Urothelium cell line (cell line): Measurements from ENCODE around the gene PRKCE.
A peak's percentile ranks its signal among the peaks of the same experiment; 100 is the strongest.

Experiments used
- DNase-seq: peaks from one replicate; pipeline ENCODE4 v3.0.0; 2011; ENCODE audit warnings: low spot score, mixed read lengths
- FAIRE-seq: peaks from 2 replicates; lab custom pipeline; 2011; peaks lifted over from hg19 to GRCh38; lab: Jason Lieb, UNC

Gene PRKCE

DNA sequence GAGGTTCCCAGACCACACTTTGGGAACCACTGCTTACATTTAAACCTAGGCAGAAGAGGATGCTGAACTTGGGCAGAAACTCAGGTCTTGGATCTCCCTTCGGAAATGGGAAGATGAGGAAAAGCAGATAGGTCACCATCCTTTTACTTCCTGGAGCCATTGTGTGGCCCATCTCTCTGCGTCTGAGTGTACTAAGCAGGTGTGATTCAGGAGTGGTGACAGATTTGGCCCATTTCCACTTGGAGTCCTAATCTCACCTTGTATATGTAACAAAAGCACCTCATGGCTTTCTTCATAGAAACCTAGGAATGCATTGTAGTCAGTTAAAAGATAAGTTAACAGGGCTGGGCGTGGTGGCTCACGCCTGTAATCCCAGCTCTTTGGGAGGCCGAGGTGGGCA is 71.0 kb downstream of the PRKCE start:
- DNase-seq = no peak

DNA sequence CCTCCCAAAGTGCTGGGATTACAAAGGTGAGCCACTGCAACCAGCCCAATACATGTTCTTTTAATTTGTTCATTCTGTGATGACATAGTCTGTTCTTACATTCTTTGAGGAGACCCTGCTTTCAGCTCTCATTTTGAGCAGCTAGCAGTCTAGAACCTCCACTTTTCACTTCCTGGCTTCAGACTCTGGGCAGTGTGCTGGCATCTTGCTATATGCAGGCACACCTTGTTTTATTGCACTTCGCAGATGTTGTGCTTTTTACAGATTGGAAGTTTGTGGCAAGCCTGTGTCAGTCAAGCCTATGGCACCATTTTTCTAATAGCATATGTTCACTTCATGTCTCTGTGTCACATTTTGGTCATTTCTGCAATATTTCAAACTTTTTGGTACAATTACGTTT is 72.4 kb downstream of the PRKCE start:
- DNase-seq = no peak

More for the DNA sequence above, 71.0 kb downstream of the PRKCE start:
- FAIRE-seq = no peak

DNA sequence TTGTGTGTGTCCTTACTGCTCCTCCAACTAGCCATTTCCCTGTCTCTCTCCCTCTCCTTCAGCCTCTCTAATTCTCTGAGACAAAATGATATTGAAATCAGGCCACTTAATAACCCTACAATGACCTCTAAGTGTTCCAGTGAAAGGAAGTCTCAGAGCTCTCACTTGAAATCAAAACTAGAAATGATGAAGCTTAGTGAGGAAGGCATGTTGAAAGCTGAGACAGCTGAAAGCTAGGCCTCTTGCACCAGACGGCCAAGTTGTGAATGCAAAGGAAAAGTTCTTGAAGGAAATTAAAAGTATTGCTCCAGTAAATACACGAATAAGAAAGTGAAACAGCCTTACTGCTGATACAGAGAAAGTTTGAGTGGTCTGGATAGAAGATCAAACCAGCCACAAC is 72.9 kb downstream of the PRKCE start:
- FAIRE-seq (no peak), DNase-seq (no peak)

More for the DNA sequence above, 72.4 kb downstream of the PRKCE start:
- no peak for FAIRE-seq

DNA sequence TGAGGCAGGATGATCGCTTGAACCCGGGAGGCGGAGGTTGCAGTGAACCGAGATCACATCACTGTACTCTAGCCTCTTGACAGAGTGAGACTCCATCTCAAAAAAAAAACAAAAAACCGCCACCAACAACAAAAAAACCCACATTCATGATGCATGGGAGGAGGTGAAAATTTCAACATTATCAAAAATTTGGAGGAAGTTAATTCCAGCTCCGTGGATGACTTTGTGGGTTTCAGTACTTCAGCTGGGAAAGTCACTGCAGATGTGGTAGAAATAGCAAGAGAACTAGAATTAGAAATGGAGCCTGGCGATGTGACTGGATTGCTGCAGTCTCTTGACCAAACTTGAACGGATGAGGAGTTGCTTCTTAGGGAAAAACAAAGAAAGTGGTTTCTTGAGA is 74.3 kb downstream of the PRKCE start:
- no peak for FAIRE-seq
- DNase-seq = no peak

DNA sequence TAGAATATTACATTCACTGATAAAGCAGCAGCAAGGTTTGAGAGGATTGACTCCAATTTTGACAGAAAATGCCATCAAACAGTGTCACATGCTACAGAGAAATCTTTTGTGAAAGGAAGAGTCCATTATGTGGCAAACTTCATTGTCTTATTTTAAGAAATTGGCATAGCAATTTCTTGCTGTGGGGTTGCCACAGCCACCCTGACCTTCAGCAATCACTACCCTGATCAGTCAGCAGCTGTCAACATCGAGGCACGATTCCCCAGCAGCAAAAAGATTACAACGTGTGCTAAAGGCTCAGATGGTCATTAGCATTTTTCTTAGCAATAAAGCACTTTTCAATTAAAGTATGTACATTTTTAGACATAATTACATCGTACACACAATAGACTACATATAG is 74.7 kb downstream of the PRKCE start:
- DNase-seq = no peak
- FAIRE-seq = no peak

DNA sequence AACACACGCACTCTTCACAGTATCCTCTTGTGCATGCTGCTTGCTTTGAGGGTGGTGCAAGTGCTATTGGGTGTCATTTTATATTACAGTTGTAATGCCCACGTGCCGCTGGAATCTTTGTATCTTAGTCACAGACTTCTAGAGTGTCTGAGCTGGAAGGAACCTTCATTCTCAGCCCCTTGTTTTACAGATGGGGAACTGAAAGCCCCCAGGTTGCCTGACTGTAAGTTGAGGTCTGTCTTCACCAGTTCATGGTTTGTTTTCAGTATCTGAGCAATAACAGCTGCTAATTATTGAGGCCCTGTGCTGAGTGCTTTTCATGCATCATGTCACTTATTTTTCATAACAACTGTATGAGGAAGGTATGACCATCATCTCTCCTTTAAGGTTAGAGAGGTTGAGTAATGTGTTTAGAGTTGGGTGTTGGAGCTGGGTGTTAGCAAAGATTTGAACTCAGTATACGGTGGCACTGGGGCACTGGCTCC is 77.0 kb downstream of the PRKCE start:
- no peak for FAIRE-seq

DNA sequence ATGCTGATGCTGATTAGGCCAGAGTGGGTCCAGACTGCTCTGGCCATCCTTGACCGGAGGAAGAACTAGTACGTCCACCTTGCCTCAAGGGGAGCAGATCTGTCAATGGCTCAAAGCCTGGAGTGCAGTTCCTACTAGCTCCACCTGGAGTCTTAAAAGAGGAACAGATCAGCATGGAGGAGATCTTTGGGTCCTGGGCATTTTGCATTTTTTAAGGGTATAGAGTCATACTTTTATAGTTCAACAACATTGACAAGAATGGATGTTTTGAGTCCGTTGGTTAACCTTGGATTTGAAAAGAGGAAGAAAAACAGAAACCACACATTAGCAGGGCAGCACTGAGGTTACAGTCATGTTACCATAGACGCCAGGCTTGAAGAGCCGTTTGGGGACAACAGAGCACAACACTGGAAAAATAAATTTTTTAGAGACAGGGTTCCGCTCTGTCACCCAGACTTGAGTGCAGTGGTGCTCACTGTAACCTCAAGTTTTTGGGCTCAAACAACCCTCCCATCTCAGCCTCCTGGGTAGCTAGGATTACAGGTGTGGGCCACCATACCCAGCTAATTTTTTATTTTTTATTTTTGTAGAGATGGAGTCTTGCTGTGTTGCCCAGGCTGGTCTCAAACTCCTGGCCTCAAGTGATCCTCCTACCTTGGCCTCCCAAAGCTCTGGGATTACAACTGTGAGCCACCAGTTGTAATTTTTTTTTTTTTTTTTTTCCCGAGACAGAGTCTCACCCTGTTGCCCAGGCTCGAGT is 78.5 kb downstream of the PRKCE start:
- FAIRE-seq (no peak), DNase-seq (no peak)

More for the DNA sequence above, 77.0 kb downstream of the PRKCE start:
- no peak for DNase-seq

DNA sequence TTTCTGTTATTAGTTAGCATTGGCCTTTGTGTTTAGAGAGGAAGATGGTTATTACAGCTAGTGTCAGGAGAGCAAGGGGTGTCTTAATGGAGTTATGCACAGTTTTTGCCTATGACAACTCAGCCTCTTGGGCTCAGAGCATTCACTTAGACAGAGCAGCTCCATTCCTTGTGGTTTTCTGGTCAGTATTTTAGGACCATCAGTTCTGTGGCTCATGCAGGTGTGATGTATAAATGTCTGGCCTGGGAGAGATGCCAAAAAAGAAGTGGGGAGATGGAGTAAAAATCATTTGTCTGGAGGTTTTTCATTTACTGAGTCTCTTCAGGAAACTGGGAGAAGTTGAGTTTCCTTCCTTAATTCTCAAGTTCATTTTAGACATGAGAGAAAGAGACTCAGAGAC is 79.7 kb downstream of the PRKCE start:
- DNase-seq (peak; percentile 27), FAIRE-seq (no peak)

DNA sequence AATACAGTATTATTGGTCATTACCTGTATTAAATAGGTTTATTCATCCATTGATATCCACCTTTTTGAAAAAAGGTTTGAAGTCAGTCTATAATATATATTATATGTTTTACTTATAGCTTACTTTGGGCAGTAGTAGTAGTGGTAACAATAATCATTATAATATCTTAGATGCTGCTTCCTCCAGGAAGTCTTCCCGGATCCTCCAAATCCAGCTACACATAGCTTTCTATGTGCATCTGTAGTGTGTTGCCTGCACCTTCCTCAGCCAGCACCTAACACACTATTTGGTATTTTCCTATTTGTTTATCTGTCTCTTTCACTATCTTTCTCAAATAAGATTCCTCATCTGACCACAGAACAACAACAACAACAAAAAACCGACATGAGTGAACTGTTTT is 81.0 kb downstream of the PRKCE start:
- DNase-seq (no peak), FAIRE-seq (no peak)

DNA sequence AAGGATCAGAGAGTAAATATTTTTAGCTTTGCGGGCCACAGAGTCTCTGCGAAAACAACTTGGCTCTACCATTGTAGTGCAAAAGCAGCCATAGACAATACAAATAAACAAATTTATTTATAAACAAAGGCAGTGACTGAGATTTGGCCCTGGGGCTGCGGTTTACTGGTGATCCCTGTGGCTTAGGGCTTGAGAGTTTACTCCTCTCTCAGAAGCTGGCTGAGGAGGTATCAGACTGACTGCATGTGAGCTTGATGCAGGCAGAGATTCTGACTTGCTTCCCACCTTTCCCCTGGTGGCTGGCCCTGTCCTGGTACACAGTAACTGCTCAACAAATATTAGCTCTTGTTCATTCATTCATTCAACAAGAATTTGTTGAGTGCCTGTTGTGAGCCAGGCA is 81.5 kb downstream of the PRKCE start:
- FAIRE-seq (no peak), DNase-seq (no peak)

DNA sequence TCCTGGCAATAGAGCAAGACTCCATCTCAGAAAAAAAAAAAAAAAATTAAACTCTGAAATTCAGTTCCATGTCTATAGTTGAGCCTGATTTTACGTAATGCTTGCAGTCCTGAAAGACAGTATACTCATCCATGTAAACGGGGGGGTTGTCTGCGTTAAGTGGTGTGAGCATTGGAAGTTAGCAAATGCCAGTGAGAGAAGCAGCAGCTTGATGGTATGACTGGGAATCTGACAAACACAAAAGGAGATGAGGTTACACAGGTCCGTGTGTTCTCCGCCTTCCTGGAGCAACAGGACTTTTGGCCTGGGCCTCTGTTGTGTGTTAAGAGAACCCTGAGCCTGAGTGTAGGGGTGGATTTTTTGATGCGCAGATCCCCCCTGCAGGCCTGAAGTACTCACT is 82.9 kb downstream of the PRKCE start:
- DNase-seq (no peak), FAIRE-seq (no peak)

DNA sequence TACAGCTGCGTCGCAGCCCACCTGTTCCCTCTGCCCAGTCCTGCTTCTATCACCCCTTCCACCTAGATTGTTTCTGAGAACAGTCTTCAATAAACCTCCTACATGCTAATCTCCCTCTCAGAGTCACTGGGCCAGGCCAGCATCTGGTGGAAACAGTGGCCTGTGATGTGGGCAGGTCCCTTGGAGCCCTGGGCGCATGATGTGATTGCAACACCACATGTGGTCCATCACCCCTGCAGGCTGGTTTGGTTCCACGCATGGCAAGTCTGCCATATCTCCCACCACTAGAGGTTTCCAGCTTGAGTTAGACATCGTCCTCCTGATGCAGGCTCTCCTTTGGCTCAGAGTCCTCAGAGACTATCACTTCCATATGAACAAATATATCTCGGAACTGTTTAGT is 83.5 kb downstream of the PRKCE start:
- DNase-seq (no peak), FAIRE-seq (no peak)

DNA sequence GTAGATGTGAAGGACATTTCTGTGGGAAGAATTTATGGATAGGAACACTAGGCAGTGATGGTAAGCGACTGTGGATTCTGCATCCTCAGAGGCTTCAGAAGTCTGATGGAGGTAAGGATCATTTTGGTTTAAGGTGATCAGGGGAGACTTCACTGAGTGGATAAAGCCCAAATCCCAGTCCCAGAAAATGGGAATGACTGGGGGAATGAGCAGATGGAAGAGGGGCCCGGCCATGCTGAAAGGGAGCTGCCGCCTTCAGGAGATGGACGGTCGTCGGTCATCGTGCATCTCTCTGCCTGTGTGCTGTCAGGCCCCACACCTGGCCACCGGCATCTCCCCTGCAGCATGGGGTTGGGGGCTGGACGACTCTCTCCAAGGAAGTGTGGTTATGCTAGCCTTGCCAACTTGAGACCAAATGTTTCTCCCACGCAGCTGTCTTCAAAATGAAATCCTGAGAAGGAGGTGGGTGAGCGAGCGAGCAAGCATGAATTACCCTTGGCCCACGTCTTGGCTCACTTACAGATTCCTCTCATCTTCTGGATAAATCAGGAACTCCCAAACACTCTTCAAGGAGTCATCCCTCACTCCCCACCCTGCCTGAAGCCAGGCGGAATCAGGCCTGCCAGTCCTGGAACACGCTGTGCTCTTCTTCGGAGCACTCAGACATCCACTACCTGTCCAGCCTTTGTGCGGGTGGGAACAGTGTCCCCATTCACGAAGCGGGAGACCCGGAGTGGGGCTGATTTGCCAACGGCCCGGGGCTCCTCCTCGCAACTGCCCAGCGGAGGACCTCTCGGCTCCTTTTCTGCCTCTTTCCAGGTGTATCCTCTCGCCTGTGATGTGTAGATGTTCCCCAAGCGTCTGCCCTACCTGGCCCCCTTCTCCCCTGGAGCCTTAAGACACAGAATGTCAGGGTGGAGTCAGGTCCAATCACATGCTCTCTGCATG is 85.6 kb downstream of the PRKCE start:
- DNase-seq (no peak), FAIRE-seq (no peak)

DNA sequence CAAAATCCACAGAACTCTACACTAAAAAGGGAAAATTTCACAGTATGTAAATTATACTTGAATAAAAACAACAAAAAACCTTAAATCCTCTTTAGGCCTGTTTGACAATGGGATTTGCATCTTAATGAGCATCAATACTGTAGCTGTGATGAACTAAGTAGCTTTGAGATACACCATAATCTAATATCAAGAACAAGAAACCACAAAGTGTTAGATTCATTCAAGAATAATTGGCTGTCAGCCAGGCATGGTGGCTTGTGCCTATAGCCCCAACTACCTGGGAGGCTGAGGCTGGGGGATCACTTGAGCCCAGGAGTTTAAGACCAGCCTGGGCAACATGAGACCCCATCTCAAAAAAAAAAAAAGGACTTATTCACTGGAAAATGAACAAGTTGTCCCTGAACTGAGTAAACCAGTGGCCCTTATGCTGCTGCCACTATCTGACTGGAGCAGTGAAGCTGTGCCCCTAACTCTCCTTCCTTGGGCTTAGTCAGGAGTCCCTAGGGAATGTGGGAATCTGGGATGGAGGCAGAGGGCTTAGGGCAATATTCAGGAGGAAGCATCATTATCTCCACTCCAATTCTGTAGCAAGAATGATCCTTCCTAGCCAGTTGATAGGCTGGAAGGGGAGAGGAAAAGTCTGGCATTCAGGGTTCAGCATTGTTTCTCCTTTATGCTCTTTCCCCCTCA is 88.5 kb downstream of the PRKCE start:
- DNase-seq (no peak), FAIRE-seq (no peak)

DNA sequence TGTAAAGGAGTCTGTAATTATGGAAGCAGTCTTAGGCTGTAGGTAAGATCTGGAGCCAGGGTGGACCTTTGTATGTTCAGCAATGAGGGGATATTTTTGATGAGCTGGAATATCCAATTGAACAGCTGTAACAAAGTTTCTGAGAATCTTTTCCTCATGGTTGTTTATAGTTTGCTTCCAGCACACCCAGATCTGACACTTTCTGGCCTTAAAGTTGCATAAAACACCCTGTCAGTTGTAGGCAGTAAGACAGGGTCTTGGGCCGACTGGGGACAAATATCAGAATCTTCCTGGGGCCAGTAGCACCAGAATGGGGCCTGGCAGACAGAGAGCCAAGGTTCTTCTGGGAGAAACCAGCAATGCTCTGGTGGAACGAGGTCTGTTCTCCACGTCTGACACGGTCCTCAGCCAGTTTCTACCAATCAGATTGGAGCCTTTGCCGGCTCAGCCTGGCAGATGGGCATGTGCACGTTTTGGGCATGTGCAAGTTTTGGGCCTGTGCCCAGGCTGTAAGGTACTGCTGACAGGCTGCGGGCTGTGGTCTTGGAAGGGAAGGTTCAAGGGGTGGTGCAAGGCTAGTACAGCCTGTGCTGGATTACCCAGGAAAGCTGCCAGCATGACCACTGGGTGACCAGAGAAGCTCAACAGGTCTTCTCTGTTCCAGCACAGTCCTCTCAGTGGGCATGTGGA is 89.8 kb downstream of the PRKCE start:
- FAIRE-seq (no peak), DNase-seq (no peak)

DNA sequence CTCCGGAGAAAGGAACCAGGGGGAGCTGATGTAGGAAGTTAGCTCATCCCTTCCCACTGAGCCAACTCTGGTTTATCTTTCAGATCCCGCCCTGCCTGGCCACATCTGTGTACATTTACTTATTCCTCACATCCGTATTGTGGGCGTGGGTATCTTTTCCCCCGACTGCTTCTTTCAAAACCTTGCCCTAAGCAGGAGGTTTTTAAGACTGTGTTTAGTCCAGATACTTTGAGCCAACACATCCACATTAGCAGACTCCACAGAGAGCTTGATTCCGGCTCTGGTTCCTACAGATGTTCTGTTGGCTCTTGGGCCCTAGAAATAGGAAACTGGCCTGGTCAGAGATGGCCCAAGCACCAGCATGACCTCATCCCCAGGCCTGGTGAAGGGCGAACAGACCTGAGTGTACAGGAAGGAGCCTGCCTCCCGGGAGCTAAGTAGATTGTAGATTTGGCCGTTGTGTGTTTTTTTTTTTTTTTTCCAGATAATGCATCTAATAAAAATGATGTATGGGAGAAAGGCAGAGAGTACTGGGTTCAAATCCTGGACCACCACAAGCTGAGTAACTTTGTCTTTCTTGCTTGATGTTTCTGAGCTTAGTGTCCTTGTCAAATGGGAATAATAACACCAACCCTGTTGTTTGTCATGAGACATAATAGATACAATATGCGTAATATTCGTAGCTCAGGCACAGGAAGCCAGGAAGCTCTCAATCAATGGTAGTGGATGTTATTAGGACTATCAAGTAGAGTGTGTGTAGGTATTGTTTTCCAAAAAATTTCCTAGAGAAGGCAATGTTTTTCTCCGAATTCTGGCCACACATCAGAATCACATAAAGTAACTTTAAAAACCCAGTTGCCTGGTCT is 92.3 kb downstream of the PRKCE start:
- DNase-seq = no peak
- FAIRE-seq = peak; percentile 30

DNA sequence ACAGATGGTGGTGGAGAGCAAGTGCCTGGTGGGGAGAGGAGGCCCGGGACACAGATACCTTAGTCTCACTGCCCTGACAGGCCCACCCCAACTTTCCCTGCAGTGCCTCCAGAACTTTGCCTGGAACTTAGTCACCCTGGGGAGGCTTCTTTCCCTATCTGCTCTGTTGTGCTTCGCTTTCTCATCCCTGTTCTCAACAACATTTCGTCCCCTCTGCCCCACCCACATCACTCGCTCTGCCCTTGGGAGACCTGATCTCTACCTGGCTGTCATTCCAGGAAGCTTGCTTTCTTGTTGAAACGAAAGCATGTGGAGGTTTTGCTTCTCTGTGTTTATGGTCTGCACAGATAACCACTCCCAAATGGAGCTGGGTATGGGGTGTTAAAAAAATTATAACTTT is 93.8 kb downstream of the PRKCE start:
- DNase-seq (no peak), FAIRE-seq (no peak)

DNA sequence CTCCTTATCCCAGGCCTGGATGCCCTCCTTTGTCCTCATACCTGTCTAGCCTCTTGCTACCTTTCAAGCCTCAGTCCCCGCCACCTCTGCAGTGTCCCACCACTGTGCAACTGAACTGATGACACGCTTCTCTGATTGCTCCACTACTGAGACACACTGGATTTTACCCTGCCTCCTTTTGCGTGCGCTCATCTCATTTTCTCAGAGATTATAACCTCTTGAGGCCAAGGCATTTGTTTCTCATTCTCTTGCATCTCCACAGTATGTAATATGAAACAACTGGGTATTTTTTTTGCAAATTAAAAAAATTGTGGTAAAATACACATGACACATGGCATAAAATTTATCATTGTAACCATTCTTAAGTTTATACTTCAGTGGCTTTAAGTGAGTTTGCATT is 95.4 kb downstream of the PRKCE start:
- FAIRE-seq = no peak
- DNase-seq = no peak

DNA sequence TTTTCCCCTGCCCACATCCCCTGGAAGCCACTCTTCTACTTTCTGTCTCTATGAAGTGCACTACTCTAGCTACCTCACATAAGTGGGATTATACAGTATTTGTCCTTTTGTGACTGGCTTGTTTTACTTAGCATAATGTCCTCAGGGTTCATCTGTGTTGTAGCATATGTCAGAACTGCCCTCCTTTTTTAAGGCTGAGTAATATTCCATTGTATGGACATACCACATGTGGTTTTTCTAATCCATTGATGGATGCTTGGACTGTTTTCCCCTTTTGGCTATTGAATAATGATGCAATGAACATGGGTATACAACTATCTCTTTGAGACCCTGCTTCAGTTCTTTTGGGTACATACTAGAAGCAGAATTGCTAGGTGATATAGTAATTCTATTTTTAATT is 95.9 kb downstream of the PRKCE start:
- FAIRE-seq (no peak), DNase-seq (no peak)

DNA sequence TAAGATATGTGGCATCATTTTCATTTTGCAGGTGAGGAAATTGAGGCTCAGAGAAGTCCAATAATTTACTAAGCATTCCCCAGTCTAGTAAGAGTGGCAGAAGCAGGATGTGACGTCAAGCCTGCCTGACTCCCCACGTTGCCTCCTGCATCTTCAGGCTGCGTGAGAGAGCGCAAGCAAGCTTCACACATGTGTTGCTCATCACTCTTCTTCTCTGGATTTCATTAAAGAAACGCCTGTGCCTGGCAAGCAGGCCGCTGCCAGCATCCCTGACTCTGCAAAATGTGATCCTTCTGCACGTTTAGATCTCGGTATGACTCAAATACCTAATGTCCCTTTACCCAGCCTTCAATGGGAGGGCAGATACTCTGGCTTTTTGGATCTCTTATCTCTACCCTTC is 96.8 kb downstream of the PRKCE start:
- no peak for FAIRE-seq
- DNase-seq = no peak
